GM12875 (cell line): Measurements from ENCODE around the gene ZSCAN26.
"Not testable (repeated sequence)": the region's sequence is repeated elsewhere in the genome, so short reads cannot be mapped to it uniquely, and the experiment has no call there.

Source experiments
- H3K4me3 ChIP-seq: one replicate; pipeline ENCODE4 v1.5.1; 2011; ENCODE audit warnings: low read depth, low read length, control low read depth
- TF ChIP-seq, protein P1 (sequence below): IDR thresholded peaks from 2 replicates; pipeline ENCODE4 v1.5.1; 2011; ENCODE audit warnings: low read depth, mild to moderate bottlenecking, control low read depth, inconsistent platforms, low read length, moderate library complexity, borderline replicate concordance; ENCODE audit not compliant: insufficient read depth

Gene ZSCAN26

DNA sequence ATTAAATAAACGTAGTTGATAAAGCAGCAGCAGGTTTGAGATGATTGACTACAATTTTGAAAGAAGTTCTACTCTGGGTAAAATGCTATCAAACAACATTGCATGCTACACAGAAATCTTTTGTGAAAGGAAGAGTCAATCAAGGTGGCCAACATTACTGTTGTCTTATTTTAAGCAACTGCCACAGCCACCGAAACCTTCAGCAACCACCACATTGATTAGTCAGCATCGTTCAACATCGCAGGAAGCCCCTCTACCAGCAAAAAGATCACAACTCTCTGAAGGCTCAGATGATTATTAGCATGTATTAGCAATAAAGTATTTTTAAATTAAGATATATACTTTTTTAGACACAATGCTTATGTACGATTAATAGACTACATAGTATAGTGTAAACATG lies 28.4 kb downstream of the ZSCAN26 start:
- TF ChIP-seq, protein P1, sequence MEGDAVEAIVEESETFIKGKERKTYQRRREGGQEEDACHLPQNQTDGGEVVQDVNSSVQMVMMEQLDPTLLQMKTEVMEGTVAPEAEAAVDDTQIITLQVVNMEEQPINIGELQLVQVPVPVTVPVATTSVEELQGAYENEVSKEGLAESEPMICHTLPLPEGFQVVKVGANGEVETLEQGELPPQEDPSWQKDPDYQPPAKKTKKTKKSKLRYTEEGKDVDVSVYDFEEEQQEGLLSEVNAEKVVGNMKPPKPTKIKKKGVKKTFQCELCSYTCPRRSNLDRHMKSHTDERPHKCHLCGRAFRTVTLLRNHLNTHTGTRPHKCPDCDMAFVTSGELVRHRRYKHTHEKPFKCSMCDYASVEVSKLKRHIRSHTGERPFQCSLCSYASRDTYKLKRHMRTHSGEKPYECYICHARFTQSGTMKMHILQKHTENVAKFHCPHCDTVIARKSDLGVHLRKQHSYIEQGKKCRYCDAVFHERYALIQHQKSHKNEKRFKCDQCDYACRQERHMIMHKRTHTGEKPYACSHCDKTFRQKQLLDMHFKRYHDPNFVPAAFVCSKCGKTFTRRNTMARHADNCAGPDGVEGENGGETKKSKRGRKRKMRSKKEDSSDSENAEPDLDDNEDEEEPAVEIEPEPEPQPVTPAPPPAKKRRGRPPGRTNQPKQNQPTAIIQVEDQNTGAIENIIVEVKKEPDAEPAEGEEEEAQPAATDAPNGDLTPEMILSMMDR, result no peak
- no peak overlapping the region for H3K4me3 ChIP-seq

DNA sequence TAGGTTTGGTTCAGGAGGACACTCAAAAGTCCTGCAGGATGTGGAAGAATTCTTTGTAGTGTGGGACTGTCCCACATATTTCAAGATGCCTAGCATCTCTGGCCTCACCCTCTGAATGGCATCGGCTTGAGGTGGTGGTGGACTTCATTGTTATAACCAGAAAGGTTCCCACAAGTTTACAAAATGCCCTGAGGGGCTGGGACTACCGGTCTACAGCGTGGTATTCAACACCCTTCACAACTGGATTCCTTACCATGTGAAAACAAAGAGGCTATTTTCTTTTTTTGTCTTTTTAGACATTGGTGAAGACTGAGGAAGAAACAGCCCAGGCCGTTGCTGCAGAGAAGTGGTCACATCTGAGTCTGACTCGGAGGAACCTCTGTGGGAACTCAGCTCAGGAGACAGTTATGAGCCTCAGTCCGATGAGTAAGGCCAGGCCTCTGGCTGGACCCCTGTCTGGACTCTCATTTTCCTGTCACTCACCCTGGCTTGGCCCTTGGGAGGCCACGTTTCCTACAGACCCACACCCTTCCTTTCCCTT lies 29.6 kb downstream of the ZSCAN26 start:
- H3K4me3 ChIP-seq, result no peak overlapping the region
- TF ChIP-seq, protein P1, result no peak

DNA sequence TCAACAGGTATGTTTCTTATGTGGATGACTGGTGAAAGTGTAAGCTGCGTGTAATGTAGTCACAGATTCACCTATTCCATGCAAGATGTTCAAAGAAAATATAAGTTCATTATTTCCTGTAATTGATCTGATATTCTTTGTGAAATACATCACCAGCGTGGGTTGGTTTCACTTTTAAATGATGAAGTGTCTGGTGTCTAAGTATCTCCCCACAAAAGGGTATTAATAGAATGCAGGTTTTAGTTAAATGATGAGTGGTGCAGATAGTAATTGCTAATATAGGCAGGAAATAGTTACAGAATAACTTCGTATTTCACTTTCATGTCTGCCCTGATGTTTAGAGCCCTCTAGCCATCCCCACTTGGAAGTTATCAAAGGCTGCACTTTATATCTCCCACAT lies 36.6 kb downstream of the ZSCAN26 start:
- no peak overlapping the region for H3K4me3 ChIP-seq
- TF ChIP-seq, protein P1, result no peak

DNA sequence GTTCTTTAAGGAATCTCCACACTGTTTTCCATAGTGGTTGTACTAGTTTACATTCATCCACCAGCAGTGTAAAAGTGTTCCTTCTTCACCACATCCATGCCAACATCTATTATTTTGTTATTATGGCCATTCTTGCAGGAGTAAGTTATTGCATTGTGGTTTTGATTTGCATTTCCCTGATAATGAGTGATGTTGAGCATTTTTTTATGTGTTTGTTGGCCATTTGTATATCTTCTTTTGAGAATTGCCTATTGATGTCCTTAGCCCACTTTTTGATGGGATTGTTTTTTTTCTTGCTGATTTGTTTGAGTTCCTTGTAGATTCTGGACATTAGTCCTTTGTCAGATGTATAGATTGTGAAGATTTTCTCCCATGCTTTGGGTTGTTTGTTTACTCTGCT lies 39.4 kb downstream of the ZSCAN26 start:
- H3K4me3 ChIP-seq, result not testable (repeated sequence)

DNA sequence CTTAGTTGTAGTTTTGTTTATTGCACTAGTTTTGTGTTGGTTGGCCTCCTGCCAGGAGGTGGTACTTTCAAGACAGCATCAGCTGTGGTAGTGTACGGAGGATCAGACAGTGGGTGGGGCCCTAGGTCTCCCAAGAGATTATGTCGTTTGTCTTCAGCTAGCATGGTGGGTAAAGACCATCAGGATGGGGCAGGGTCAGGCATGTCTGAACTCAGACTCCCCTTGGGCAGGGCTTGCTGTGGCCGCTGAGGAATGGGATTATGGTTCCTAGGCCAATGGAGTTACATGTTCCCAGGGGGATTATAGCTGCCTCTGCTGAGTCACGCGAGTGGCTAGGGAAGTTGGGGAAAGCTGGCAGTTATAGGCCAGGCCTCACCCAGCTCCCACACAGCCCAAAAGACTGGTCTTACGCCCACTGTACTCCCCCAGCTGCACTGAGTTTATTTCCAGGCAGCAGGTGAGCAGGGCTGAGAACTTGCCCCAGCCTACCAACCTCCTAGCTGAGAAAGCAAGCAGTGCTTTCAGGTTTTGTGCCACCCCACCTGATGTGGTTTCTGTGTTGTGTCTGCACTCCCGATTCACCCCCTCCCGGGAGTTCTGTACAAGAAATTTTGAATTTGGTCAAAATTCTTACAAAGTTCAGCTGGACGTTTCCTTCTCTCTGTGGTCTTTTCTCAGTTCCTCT lies 44.3 kb downstream of the ZSCAN26 start:
- TF ChIP-seq, protein P1, result no peak
- H3K4me3 ChIP-seq, result no peak overlapping the region

DNA sequence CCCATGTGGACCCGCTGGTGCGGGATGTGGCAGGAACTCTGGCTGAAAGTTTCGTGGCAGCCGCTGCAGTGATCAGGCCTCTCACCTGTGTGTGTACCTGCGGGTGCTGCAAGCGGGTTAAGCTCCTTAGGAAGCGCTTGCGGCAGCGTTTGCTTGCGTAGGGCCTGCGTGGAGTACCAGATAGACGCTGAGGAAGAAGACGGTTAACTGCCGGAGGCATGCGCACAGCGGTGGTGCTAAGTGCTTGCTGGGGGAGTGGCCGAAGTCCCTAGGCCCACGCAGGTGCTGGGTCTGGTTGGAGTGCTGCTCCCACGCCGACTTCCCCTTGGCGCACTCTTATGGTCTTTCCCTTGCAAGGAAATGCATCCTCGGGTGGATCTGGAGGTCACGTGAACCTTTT lies 46.0 kb downstream of the ZSCAN26 start:
- no peak overlapping the region for H3K4me3 ChIP-seq
- TF ChIP-seq, protein P1, result no peak

DNA sequence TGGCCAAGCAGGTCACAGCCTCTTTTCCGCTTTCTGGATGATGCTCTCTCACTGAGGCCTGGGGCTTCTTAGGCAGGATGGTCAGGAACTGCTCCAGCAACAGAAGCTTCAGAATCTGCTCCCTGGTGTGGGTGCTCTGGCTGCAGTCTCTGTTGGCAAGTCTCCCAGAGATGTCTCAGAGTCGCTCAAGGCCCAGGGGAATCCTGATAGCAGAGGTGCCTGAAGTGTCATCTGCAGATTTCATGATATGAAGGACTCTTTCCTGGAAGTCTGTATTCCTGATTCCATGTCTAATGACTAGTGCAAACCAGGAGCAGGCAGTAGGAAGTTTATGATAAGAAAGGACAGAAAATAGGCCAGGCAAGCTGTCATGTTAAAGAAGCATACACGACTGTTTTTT lies 48.7 kb downstream of the ZSCAN26 start:
- no peak overlapping the region for H3K4me3 ChIP-seq
- TF ChIP-seq, protein P1, result no peak

DNA sequence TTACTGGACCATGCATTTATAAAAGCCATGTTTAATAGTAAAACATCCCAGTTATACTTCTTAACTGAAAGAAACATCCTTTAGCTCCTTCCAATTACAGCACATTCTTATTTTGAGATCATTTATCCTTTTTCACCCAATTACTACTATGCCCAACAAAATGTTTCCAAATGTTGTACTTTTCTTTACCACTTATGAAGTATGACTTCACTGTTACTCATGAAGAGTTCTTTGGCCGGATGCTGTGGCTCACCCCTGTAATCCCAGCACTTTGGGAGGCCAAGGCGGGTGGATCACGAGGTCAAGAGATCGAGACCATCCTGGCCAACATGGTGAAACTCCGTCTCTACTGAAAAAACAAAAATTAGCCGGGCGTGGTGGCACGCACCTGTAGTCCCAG lies 50.9 kb downstream of the ZSCAN26 start:
- not testable (repeated sequence) for H3K4me3 ChIP-seq
